ENCODE measurements around the gene C5orf34. TPM values are rescaled to one million over a fixed set of nuclear protein-coding genes. Genes with fewer than 3 reads are reported as not detected.

C5orf34 gene
- polyA plus RNA-seq, 4 donors: 4.2 to 7.6 (median 6.2) TPM

Other genes starting within 250 kb of the C5orf34 start
- gene HMGCS1, start 201.7 kb downstream of the C5orf34 start, polyA plus RNA-seq (ENCODE audit: insufficient read length in 4 of 4): 100 to 1,000 TPM; 110 to 141 (median 113) TPM
- gene CCL28, start 102.8 kb downstream of the C5orf34 start, polyA plus RNA-seq (ENCODE audit: insufficient read length in 4 of 4): 1 to 10 TPM; 2.2 to 4.8 (median 3.3) TPM
- gene TMEM267, start 31.3 kb downstream of the C5orf34 start, polyA plus RNA-seq (ENCODE audit: insufficient read length in 4 of 4): 10 to 100 TPM; 16.4 to 20.5 (median 19.2) TPM
- 100 to 1,000 TPM; 129 to 190 (median 161) TPM for gene PAIP1, start 41.9 kb upstream of the C5orf34 start, polyA plus RNA-seq (ENCODE audit: insufficient read length in 4 of 4)
- gene NNT, start 88.0 kb upstream of the C5orf34 start, polyA plus RNA-seq (ENCODE audit: insufficient read length in 4 of 4): 100 to 1,000 TPM; 103 to 115 (median 113) TPM